Astrocyte (in vitro differentiated cells and primary cell): Measurements from ENCODE around the gene UNC5C.

ENCODE experiments used
- EZH2 ChIP-seq: IDR thresholded peaks from 2 replicates; pipeline ENCODE4 v1.6.1; 2012; ENCODE audit warnings: mild to moderate bottlenecking, low read length, inconsistent platforms; ENCODE audit not compliant: insufficient read depth
- TF ChIP-seq, protein P1 (sequence below): IDR thresholded peaks from 2 replicates; pipeline ENCODE4 v1.5.1; 2011; ENCODE audit warnings: low read depth, mild to moderate bottlenecking, inconsistent platforms, low read length, moderate library complexity; ENCODE audit not compliant: insufficient read depth

DNA sequence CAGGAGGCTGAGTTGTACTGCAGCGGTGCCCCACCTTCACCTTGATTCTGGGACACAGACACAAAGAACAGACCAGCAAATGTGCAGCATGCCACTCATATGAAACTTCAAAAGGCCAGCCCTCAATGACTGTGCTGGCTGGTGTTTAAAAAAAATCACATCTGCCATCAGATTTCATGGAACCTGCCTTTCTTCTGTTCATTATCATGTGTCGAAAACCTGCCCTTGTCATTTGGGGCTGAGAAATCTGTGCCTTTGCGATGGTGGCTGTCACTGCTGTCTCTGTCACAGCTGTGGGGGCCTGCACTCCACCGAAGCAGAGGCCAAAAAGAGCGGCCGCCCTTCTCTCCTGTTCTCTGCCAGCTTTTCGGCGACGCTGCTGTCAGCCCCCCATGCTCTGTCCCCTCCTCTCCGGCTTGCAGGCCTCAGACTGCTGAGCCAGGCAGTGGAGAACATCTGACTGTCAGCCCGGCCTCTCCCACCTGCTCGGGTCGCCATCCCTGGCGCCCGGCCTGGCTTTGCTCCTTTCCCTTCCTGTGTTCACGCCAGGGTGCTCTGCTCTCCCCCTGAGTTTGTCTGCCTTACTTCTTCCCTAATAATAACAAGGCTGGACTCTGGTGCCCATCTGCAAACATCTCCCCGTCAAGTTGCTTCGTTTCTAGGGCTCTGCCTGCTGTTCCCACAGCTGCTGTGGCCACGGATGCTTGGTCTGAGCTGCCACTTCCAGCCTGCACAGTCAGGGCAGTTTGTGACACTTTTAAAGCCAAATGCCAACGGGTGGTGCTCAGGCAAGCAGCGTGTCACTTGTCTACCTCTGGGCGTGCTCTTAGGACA, 355.2 kb downstream of the UNC5C start:
- TF ChIP-seq, protein P1, sequence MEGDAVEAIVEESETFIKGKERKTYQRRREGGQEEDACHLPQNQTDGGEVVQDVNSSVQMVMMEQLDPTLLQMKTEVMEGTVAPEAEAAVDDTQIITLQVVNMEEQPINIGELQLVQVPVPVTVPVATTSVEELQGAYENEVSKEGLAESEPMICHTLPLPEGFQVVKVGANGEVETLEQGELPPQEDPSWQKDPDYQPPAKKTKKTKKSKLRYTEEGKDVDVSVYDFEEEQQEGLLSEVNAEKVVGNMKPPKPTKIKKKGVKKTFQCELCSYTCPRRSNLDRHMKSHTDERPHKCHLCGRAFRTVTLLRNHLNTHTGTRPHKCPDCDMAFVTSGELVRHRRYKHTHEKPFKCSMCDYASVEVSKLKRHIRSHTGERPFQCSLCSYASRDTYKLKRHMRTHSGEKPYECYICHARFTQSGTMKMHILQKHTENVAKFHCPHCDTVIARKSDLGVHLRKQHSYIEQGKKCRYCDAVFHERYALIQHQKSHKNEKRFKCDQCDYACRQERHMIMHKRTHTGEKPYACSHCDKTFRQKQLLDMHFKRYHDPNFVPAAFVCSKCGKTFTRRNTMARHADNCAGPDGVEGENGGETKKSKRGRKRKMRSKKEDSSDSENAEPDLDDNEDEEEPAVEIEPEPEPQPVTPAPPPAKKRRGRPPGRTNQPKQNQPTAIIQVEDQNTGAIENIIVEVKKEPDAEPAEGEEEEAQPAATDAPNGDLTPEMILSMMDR = no peak
- no peak for TF ChIP-seq EZH2
